ENCODE results near the gene PAK1.

The PAK1 gene

DNA sequence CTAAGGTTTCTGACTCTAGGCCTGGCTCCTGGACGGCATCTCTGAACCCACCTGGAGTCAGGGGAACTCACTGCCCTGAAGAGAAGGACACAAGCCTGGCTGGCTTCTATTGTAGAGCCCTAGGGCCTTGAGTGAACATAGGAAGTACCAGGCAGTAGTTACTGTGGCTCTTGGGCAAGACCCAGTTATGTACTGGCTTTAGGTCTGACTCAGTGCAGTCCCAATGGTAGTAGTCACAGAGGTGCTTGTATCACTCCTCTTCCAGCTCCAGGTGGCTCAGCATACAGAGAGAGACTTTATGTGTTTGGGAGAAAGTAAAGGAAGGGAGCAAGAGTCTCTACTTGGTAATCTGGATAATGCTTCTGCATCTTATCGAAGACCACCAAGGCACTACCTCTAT lies 13.9 kb upstream of the PAK1 start:
- Histone ChIP-seq H3K4me1 (peaks cover 0 to 6% (median 0%) of the 10 kb centered on the region in 10 experiments; a peak in 2 of 20 replicates), H3K4me3 (no peak overlapping the region), H3K27me3 (no peaks in the 10 kb centered on the region), H4K20me1 (no peaks in the 10 kb centered on the region), H3K9me3 (replicated peaks in 1 of 11) (peaks cover 0 to 8% (median 0%) of the 10 kb centered on the region in 11 experiments; a peak in 2 of 22 replicates), H3K36me3 (no peaks in the 10 kb centered on the region), H3K27ac (no peak overlapping the region), H3K9ac (no peak overlapping the region), H3K4me2 (no peak overlapping the region)
- TF ChIP-seq Cebpa-rat (IDR thresholded peaks at IDR 0.05), result no peak

DNA sequence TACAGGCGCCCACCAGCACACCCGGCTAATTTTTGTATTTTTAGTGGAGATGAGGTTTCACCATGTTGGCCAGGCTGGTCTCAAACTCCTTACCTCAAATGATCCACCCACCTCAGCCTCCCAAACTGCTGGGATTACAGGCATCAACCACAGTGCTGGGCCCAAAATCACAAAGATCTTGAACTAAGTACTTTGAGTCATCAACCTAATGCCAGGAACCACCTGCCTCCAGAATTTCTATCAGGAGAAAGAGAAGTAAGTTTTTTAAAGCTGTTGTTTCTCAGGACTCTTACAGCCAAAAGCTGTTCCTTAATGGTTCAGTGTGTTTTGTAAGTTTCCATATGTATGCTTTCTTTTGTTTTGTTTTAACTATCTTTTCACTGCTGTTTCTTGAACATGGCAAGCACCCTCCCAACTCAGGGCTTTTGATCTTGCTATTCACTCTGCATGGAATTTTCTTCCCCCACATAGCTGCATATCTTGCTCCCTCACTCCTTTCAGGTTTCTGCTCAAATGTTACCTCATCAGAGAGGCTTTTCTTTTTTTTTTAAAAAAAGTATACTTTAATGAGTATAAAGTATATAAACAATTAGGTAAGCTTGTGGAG lies 6.0 kb upstream of the PAK1 start:
- Histone ChIP-seq H3K36me3 (no peaks in the 10 kb centered on the region), H3K4me2 (no peak overlapping the region), H4K20me1 (no peaks in the 10 kb centered on the region), H3K9ac (no peak overlapping the region), H3K27me3 (no peaks in the 10 kb centered on the region), H3K9me3 (replicated peaks in 1 of 11) (no peaks in the 10 kb centered on the region), H3K4me3 (no peak overlapping the region), H3K27ac (no peak overlapping the region), H3K4me1 (peaks cover 0 to 7% (median 0%) of the 10 kb centered on the region in 10 experiments; a peak in 6 of 20 replicates)
- no peak for TF ChIP-seq Cebpa-rat (IDR thresholded peaks at IDR 0.05)

DNA sequence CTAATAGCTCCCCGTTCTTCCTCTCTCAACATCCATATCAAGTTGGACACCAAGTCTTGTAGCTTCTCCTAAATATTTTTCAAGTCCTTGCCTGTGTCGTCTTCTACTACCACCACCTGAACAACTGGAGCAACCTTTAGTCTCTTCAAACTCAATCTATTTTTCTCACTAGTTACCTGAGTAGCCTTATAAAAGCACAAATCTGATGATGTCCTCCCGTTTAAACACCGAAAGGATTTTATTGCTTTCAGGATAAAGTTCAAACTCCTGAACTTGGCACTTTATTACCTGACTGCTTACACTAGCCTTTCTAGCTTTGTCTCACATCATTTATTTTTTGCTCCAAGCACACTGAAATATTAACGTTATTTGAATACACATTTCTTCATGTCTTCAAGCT lies 1.3 kb upstream of the PAK1 start:
- H3K4me1 ChIP-seq, result peaks cover 26 to 34% (median 28%) of the 10 kb centered on the region in 10 experiments
- H3K4me3 ChIP-seq, result no peak overlapping the region
- H3K9ac ChIP-seq, result no peak overlapping the region
- no peak overlapping the region for H3K4me2 ChIP-seq
- no peaks in the 10 kb centered on the region for H4K20me1 ChIP-seq
- H3K9me3 ChIP-seq (replicated peaks in 1 of 11), result no peaks in the 10 kb centered on the region
- no peak overlapping the region for H3K27ac ChIP-seq
- TF ChIP-seq Cebpa-rat (IDR thresholded peaks at IDR 0.05), result no peak
- no peaks in the 10 kb centered on the region for H3K27me3 ChIP-seq
- no peaks in the 10 kb centered on the region for H3K36me3 ChIP-seq

DNA sequence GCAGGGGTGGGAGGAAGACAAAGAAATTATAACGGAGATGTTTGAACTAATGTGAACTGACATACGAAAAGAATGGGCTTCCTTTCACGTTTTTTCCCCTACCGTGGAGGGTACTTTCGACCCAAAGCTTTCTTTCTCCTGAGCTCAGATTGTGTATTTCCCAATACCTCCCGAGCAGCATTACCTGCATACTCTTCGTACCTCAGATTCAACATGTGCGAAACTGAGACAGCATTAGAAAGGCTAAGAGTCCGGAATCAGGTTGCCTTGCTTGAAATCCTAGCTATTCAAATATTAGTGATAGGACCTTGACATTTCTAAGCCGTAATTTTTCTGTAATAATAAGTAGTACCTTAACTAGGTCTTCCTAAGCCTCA lies 778 bp upstream of the PAK1 start:
- peak overlapping the region; percentile 41 to 89 (median 84); a peak in 18 of 22 replicates for H3K27ac ChIP-seq
- no peaks in the 10 kb centered on the region for H3K36me3 ChIP-seq
- H3K9me3 ChIP-seq (replicated peaks in 1 of 11), result no peaks in the 10 kb centered on the region
- no peaks in the 10 kb centered on the region for H4K20me1 ChIP-seq
- H3K4me2 ChIP-seq, result peak overlapping the region; percentile 50 to 93 (median 69); a peak in 21 of 22 replicates
- H3K9ac ChIP-seq, result peak overlapping the region in 10 of 11 experiments; percentile 85 to 93 (median 88); a peak in 18 of 22 replicates
- H3K4me1 ChIP-seq, result peaks cover 29 to 39% (median 32%) of the 10 kb centered on the region in 10 experiments
- no peaks in the 10 kb centered on the region for H3K27me3 ChIP-seq
- H3K4me3 ChIP-seq, result peak overlapping the region; percentile 66 to 89 (median 78)
- no peak for TF ChIP-seq Cebpa-rat (IDR thresholded peaks at IDR 0.05)

DNA sequence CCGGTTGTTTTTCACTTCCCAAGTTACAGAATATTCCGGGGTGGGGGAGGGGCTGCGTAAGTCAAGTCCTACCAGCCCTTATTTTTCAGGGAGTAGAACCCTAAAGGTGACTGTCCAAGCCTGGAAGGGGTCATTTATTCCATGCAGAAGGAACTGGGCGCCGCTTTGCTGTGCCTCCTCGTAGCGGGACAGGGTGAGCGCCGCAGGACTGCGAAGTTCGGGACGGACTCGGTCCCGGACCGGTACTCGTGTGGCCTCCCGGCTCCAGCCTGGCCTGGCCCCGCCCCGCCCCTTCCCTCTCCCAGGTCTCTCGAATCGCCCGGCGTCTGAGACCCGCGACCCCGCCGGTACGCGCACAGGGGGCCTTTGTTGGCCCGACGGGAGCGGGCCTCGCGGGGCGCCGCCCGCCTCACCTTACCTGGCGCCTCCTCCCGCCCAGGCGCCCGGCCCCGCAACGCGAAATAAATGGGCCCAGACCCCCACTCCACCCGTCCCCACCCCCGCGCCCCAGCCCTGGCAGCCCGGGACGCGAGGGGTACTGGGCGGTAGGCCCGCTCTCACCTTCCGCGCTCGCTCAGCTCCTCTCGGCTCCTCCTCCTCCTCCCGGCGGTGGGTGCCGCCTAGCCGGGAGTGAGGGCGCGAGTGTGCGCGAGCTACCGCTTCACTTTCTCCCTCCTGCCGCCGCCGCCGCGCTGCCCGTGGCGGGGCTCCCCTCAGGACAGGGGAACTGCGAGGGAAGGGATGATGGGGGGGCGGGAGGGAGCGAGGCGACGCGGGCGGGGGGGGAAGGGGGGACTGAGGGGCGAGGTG lies 698 bp downstream of the PAK1 start:
- Histone ChIP-seq H3K4me1 (peaks cover 29 to 44% (median 32%) of the 10 kb centered on the region in 10 experiments), H3K27me3 (no peaks in the 10 kb centered on the region), H3K27ac (peak overlapping the region; percentile 61 to 89 (median 84); a peak in 21 of 22 replicates), H3K9me3 (replicated peaks in 1 of 11) (no peaks in the 10 kb centered on the region), H3K9ac (peak overlapping the region; percentile 85 to 93 (median 88)), H3K4me2 (peak overlapping the region; percentile 79 to 93 (median 87)), H3K4me3 (peak overlapping the region; percentile 66 to 89 (median 78)), H4K20me1 (no peaks in the 10 kb centered on the region; a peak in 1 of 22 replicates), H3K36me3 (no peaks in the 10 kb centered on the region)
- no peak for TF ChIP-seq Cebpa-rat (IDR thresholded peaks at IDR 0.05)

DNA sequence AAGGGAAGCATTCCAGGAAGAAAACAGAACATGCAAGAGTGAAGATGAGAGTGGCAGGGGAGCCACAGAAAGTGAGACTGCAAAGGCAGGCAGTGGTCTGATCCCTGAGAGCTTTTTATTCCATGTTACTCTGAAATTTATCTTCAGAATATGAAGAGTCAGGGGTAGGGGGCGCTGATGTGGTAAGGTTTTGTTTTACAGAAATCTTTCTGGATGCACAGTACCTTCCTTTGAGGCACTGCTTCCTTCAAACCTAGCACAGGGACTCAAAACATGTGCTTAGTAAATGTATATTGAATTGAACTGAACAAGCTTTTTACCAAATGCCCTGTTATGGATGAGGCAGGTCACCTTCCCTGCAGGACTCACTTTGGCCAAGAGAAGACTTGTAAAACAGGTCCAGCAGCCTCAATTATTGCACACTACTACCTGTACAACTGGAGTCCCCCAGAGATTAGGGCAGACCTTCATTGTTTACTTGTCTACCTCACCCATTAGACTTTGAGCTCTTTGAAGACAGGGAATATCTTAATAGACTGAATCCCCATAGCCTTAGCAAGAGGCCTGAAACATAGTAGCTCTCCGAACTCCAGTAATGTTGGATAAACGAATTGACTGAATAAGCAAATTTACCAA lies 2.2 kb downstream of the PAK1 start:
- Histone ChIP-seq H3K4me1 (peaks cover 29 to 44% (median 33%) of the 10 kb centered on the region in 10 experiments), H3K4me2 (peak overlapping the region; percentile 79 to 93 (median 87)), H3K36me3 (peaks cover 0 to 2% (median 0%) of the 10 kb centered on the region in 11 experiments; a peak in 1 of 22 replicates), H3K27ac (no peak overlapping the region), H3K4me3 (peak overlapping the region in 1 of 10 experiments; percentile 89; a peak in 1 of 20 replicates), H3K9me3 (replicated peaks in 1 of 11) (no peaks in the 10 kb centered on the region), H4K20me1 (no peaks in the 10 kb centered on the region; a peak in 1 of 22 replicates), H3K27me3 (no peaks in the 10 kb centered on the region), H3K9ac (peak overlapping the region in 1 of 11 experiments; percentile 93; a peak in 3 of 22 replicates)
- TF ChIP-seq Cebpa-rat (IDR thresholded peaks at IDR 0.05), result no peak

DNA sequence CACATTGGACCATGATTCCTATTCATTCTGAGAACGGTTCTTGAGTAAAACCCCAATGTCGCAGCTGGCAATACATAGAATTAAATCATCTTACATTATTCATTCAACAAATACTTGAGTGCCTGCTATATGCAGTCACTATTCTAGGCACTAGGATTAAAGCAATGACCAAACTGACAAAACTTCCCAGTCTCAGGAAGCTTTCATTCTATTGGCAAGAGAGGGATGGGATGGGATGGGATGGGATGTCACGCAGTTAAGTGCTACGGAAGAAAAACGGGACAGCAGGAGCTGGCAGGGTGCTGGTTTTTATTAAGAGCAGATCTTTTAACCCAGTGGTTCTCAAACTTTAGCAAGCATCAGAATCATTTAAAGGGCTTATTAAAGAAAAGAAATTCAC lies 2.9 kb downstream of the PAK1 start:
- no peaks in the 10 kb centered on the region for H3K27me3 ChIP-seq
- 0 out of 22 replicates have a peak, but pooled peaks cover 0 to 7% (median 0%) of the 10 kb centered on the region in 11 experiments for H3K9me3 ChIP-seq (replicated peaks in 1 of 11)
- H3K4me3 ChIP-seq, result peak overlapping the region in 2 of 10 experiments; percentile 5 to 32; a peak in 2 of 20 replicates
- peaks cover 29 to 44% (median 33%) of the 10 kb centered on the region in 10 experiments for H3K4me1 ChIP-seq
- H3K4me2 ChIP-seq, result peak overlapping the region; percentile 79 to 93 (median 87)
- TF ChIP-seq Cebpa-rat (IDR thresholded peaks at IDR 0.05), result no peak
- peaks cover 0 to 8% (median 0%) of the 10 kb centered on the region in 11 experiments; a peak in 3 of 22 replicates for H3K36me3 ChIP-seq
- peak overlapping the region in 6 of 11 experiments; percentile 23 to 52 (median 41); a peak in 10 of 22 replicates for H3K27ac ChIP-seq
- H4K20me1 ChIP-seq, result no peaks in the 10 kb centered on the region; a peak in 1 of 22 replicates
- H3K9ac ChIP-seq, result peak overlapping the region in 8 of 11 experiments; percentile 10 to 61 (median 40); a peak in 6 of 22 replicates

DNA sequence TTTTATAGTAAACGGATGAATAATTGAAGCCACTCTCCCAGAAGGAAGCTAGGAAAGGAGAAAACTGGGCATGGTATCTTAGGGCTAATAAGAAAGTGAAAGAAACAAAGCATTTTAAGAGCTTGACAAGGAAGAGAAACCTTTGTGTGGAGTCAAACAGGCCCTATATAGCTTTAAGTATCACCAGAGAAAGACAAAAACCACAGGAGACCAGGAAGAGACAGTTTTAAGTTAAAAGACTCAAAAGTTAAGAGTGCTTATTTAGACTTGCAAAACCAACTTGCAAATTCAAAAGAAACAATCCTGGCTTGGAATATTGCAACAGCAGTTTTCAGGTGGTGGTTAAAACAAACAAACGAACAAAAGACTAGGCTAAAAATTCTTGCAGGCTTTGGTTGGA lies 3.4 kb downstream of the PAK1 start:
- Histone ChIP-seq H3K36me3 (peaks cover 0 to 10% (median 0%) of the 10 kb centered on the region in 11 experiments; a peak in 7 of 22 replicates), H3K9ac (peak overlapping the region in 10 of 11 experiments; percentile 10 to 61 (median 32); a peak in 16 of 22 replicates), H3K9me3 (replicated peaks in 1 of 11) (0 out of 22 replicates have a peak, but pooled peaks cover 0 to 10% (median 0%) of the 10 kb centered on the region in 11 experiments), H3K4me2 (peak overlapping the region; percentile 79 to 93 (median 87)), H3K27ac (peak overlapping the region in 9 of 11 experiments; percentile 2 to 52 (median 36); a peak in 16 of 22 replicates), H4K20me1 (no peaks in the 10 kb centered on the region; a peak in 1 of 22 replicates), H3K4me1 (peaks cover 29 to 44% (median 33%) of the 10 kb centered on the region in 10 experiments), H3K27me3 (no peaks in the 10 kb centered on the region), H3K4me3 (peak overlapping the region in 2 of 10 experiments; percentile 5 to 32; a peak in 5 of 20 replicates)
- TF ChIP-seq Cebpa-rat (IDR thresholded peaks at IDR 0.05), result no peak
